Measurements from ENCODE around the gene PCYT2.
A peak's percentile ranks its signal among the peaks of the same experiment; 100 is the strongest.
"Not testable (repeated sequence)": the region's sequence is repeated elsewhere in the genome, so short reads cannot be mapped to it uniquely, and the experiment has no call there.

The PCYT2 gene

GRCh38 chr17:81927152-81927652, 16.0 kb upstream of the PCYT2 start:
- no peak for DNase-seq (ENCODE audit: low spot score)

- peak; percentile 86 for DNase-seq (ENCODE audit: low spot score)
Observed at GRCh38 chr17:81926451-81927151, 15.4 kb upstream of the PCYT2 start.

- no peak for DNase-seq (ENCODE audit: low spot score)
Observed at GRCh38 chr17:81925860-81926450, 14.8 kb upstream of the PCYT2 start.

- DNase-seq (ENCODE audit: low spot score) = no peak
Observed at GRCh38 chr17:81924557-81925532, 13.6 kb upstream of the PCYT2 start.

GRCh38 chr17:81923302-81924260, 12.4 kb upstream of the PCYT2 start:
- peak; percentile 80 for DNase-seq (ENCODE audit: low spot score)

GRCh38 chr17:81922566-81923301, 11.5 kb upstream of the PCYT2 start:
- no peak for DNase-seq (ENCODE audit: low spot score)

- DNase-seq (ENCODE audit: low spot score) = no peak
Observed at GRCh38 chr17:81921996-81922565, 10.9 kb upstream of the PCYT2 start.

- DNase-seq (ENCODE audit: low spot score) = no peak
Observed at GRCh38 chr17:81921537-81921862, 10.3 kb upstream of the PCYT2 start.

GRCh38 chr17:81920612-81921536, 9.7 kb upstream of the PCYT2 start:
- DNase-seq (ENCODE audit: low spot score) = no peak

- DNase-seq (ENCODE audit: low spot score) = no peak
Observed at GRCh38 chr17:81918832-81919545, 7.8 kb upstream of the PCYT2 start.

GRCh38 chr17:81918333-81918669, 7.1 kb upstream of the PCYT2 start:
- DNase-seq (ENCODE audit: low spot score) = not testable (repeated sequence)

GRCh38 chr17:81917565-81918332, 6.5 kb upstream of the PCYT2 start, which contains the start of gene SIRT7:
Gene SIRT7, minus strand, starts transcription at chr17:81918176. Its CDS starts 45 bp downstream, at chr17:81918131.
- peak; percentile 97 for DNase-seq (ENCODE audit: low spot score)

- peak; percentile 70 for DNase-seq (ENCODE audit: low spot score)
Observed at GRCh38 chr17:81916234-81917001, 5.2 kb upstream of the PCYT2 start.

- no peak for DNase-seq (ENCODE audit: low spot score)
Observed at GRCh38 chr17:81915331-81915730, 4.1 kb upstream of the PCYT2 start.

GRCh38 chr17:81914103-81914850, 3.1 kb upstream of the PCYT2 start:
- no peak for DNase-seq (ENCODE audit: low spot score)

- DNase-seq (ENCODE audit: low spot score) = no peak
Observed at GRCh38 chr17:81913394-81914102, 2.3 kb upstream of the PCYT2 start.

Data from AG08395 (cell line).